ENCODE measurements around the gene SEL1L3.
"Not testable (repeated sequence)": the region's sequence is repeated elsewhere in the genome, so short reads cannot be mapped to it uniquely, and the experiment has no call there.

The SEL1L3 gene

GRCh38 chr4:25879091-25879584 is 16.4 kb upstream of the SEL1L3 start:
- no peak for DNase-seq

- DNase-seq = no peak
These were observed 15.9 kb upstream of the SEL1L3 start for GRCh38 chr4:25878676-25879075.

- DNase-seq = no peak
These were observed 12.5 kb upstream of the SEL1L3 start for GRCh38 chr4:25875281-25875745.

GRCh38 chr4:25874655-25875054 is 11.9 kb upstream of the SEL1L3 start:
- no peak for DNase-seq

GRCh38 chr4:25873632-25874129 is 10.9 kb upstream of the SEL1L3 start:
- no peak for DNase-seq

GRCh38 chr4:25872851-25873631 is 10.3 kb upstream of the SEL1L3 start:
- no peak for DNase-seq

GRCh38 chr4:25870081-25870480 is 7.3 kb upstream of the SEL1L3 start:
- no peak for DNase-seq

- no peak for DNase-seq
These were observed 5.0 kb upstream of the SEL1L3 start for GRCh38 chr4:25867781-25868294.

- not testable (repeated sequence) for DNase-seq
These were observed 3.6 kb upstream of the SEL1L3 start for GRCh38 chr4:25866401-25866800.

- DNase-seq = no peak
These were observed 2.8 kb upstream of the SEL1L3 start for GRCh38 chr4:25865586-25865985.

- DNase-seq = no peak
These were observed 1.1 kb upstream of the SEL1L3 start for GRCh38 chr4:25863831-25864418.

GRCh38 chr4:25863347-25863784 is 578 bp upstream of the SEL1L3 start:
- DNase-seq = no peak

- DNase-seq = no peak
These were observed 807 bp downstream of the SEL1L3 start for GRCh38 chr4:25861951-25862410.

- no peak for DNase-seq
These were observed 1.4 kb downstream of the SEL1L3 start for GRCh38 chr4:25861280-25861950.

GRCh38 chr4:25860586-25861279 is 2.1 kb downstream of the SEL1L3 start:
- no peak for DNase-seq

- DNase-seq = no peak
These were observed 3.2 kb downstream of the SEL1L3 start for GRCh38 chr4:25859429-25860148.

GRCh38 chr4:25857851-25858400 is 4.9 kb downstream of the SEL1L3 start:
- DNase-seq = no peak

- no peak for DNase-seq
These were observed 5.4 kb downstream of the SEL1L3 start for GRCh38 chr4:25857403-25857802.

GRCh38 chr4:25856756-25857155 is 6.0 kb downstream of the SEL1L3 start:
- DNase-seq = no peak

- no peak for DNase-seq
These were observed 10.7 kb downstream of the SEL1L3 start for GRCh38 chr4:25852103-25852502.

GRCh38 chr4:25847329-25847728 is 15.5 kb downstream of the SEL1L3 start:
- DNase-seq = no peak
